NB4 (cell line): ENCODE measurements around the gene MCC.

ENCODE experiments used
- MYC ChIP-seq: IDR thresholded peaks from 2 replicates; pipeline ENCODE4 v1.6.1; 2011; ENCODE audit warnings: low read depth, low read length
- POLR2A ChIP-seq: IDR thresholded peaks from 2 replicates; pipeline ENCODE4 v1.6.1; 2011; ENCODE audit warnings: mild to moderate bottlenecking; ENCODE audit not compliant: insufficient read length; ENCODE audit errors: extremely low read depth
- TF ChIP-seq, protein P1 (sequence below): IDR thresholded peaks from one replicate; pipeline ENCODE4 v1.5.1; 2012; ENCODE audit warnings: low read depth, low read length

DNA sequence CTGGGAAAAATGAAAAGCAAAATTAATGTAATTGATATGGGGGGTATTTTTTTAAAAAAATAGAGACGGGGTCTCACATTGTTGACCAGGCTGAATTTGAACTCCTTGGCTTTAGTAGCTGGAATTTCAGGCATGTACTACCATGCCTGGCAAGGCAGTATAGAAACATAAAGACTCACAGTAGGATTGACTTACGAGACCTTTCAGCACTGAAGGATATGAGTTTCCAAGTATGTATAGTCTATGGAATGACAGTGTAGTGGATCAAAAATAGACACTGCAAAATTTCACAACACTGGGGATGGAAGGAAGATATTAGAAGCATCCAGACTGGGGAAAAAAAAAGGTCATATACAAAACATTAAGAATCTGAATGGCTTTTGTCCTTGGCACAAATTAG, 504.9 kb downstream of the MCC start:
- TF ChIP-seq, protein P1, sequence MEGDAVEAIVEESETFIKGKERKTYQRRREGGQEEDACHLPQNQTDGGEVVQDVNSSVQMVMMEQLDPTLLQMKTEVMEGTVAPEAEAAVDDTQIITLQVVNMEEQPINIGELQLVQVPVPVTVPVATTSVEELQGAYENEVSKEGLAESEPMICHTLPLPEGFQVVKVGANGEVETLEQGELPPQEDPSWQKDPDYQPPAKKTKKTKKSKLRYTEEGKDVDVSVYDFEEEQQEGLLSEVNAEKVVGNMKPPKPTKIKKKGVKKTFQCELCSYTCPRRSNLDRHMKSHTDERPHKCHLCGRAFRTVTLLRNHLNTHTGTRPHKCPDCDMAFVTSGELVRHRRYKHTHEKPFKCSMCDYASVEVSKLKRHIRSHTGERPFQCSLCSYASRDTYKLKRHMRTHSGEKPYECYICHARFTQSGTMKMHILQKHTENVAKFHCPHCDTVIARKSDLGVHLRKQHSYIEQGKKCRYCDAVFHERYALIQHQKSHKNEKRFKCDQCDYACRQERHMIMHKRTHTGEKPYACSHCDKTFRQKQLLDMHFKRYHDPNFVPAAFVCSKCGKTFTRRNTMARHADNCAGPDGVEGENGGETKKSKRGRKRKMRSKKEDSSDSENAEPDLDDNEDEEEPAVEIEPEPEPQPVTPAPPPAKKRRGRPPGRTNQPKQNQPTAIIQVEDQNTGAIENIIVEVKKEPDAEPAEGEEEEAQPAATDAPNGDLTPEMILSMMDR = no peak
- TF ChIP-seq POLR2A (no peak), MYC (no peak)
